ENCODE measurements around the gene FGF5. TPM values are rescaled to one million over a fixed set of nuclear protein-coding genes. Genes with fewer than 3 reads are reported as not detected.

Gene FGF5
- total RNA-seq, 1 experiment from 2014 or later: not detected

GRCh38 chr4:80270321-80270720 lies 3.9 kb downstream of the FGF5 start:
- no peaks in the 10 kb centered on the region for H3K4me1 ChIP-seq (ENCODE audit: control insufficient read depth in 1 of 2, insufficient read depth in 2 of 2, low read length in 2 of 2)
- TF ChIP-seq JUND (IDR thresholded peaks at IDR 0.05) (no peak), CEBPB (IDR thresholded peaks at IDR 0.05; ENCODE audit: low read depth) (no peak), ZBTB33 (IDR thresholded peaks at IDR 0.05; ENCODE audit: extremely low read depth, insufficient replicate concordance, low read length) (no peak), REST (IDR thresholded peaks at IDR 0.05; ENCODE audit: low read depth) (no peak), ZNF274 (IDR thresholded peaks at IDR 0.05; ENCODE audit: low read depth, low read length) (no peak), TCF7L2 (IDR thresholded peaks at IDR 0.05; ENCODE audit: borderline replicate concordance, extremely low read depth, insufficient read depth, insufficient read length) (no peak), EGR1 (IDR thresholded peaks at IDR 0.05; ENCODE audit: low read depth) (no peak), MAX (IDR thresholded peaks at IDR 0.05) (no peak), CTCF (IDR thresholded peaks at IDR 0.05 in 2 of 3, conservative IDR thresholded peaks at IDR 0.05 in 1 of 3; ENCODE audit: borderline replicate concordance in 1 of 3, insufficient read depth in 1 of 3, low read depth in 2 of 3, low read length in 2 of 3) (no peak), POLR2AphosphoS5 (IDR thresholded peaks at IDR 0.05; ENCODE audit: low read depth, low read length) (no peak), SIN3A (IDR thresholded peaks at IDR 0.05; ENCODE audit: low read depth) (no peak), ATF3 (IDR thresholded peaks at IDR 0.05) (no peak), ZFX (IDR thresholded peaks at IDR 0.05) (no peak), EZH2phosphoT487 (IDR thresholded peaks at IDR 0.05; ENCODE audit: borderline replicate concordance) (no peak), SP1 (IDR thresholded peaks at IDR 0.05; ENCODE audit: low read depth) (no peak), YY1 (IDR thresholded peaks at IDR 0.05; ENCODE audit: extremely low read depth, insufficient replicate concordance, low read depth, low read length) (no peak), FOSL1 (IDR thresholded peaks at IDR 0.05; ENCODE audit: low read depth) (no peak), EZH2 (IDR thresholded peaks at IDR 0.05) (no peak), SRF (IDR thresholded peaks at IDR 0.05; ENCODE audit: low read depth) (no peak), CBX3 (IDR thresholded peaks at IDR 0.05; ENCODE audit: low read depth) (no peak)
- peaks cover 53% of the 10 kb centered on the region for H3K27me3 ChIP-seq (ENCODE audit: insufficient read depth, low read length)
- DNase-seq (ENCODE audit: low read depth, low spot score) (no peak), ATAC-seq (no peak)
- H3K9ac ChIP-seq (ENCODE audit: low read length): no peak overlapping the region
- no peaks in the 10 kb centered on the region for H3K36me3 ChIP-seq (ENCODE audit: control insufficient read depth in 1 of 2, insufficient read depth in 2 of 2, low read length in 2 of 2)
- H3K9me2 ChIP-seq (ENCODE audit: insufficient read depth): no peaks in the 10 kb centered on the region
- no peak overlapping the region for H3K4me2 ChIP-seq (ENCODE audit: low read length)
- no peak overlapping the region for H3K4me3 ChIP-seq (replicated peaks in 1 of 2; ENCODE audit: low read depth in 1 of 2, low read length in 2 of 2)
- no peak overlapping the region for H2AFZ ChIP-seq (ENCODE audit: low read depth, low read length, poor library complexity, severe bottlenecking)
- RAD21 ChIA-PET (ENCODE audit: low non-redundant PET in 1 of 2, low total read pairs in 2 of 2, uncharacterized antibody in 2 of 2, unreplicated experiment in 2 of 2): no interaction called here
- intact Hi-C loops (cut with micrococcal nuclease): no loop called here
- no TSS peak for BruUV-seq (replicated peaks)
- no peaks in the 10 kb centered on the region for H3K79me2 ChIP-seq (ENCODE audit: insufficient read depth, low read length)
- no peaks in the 10 kb centered on the region; the same call in 1 of the 2 replicates for H4K20me1 ChIP-seq (ENCODE audit: insufficient read depth)
- POLR2A ChIA-PET: no interaction called here
- CTCF ChIA-PET: interaction anchor here (0.7 kb wide), 1 partner anchor 787 kb away, joined by 3 read pairs; no protein-coding TSS in a partner anchor
- no peak overlapping the region for H3K27ac ChIP-seq (ENCODE audit: low read depth, low read length)
- no peaks in the 10 kb centered on the region for H3K9me3 ChIP-seq (ENCODE audit: control insufficient read depth in 1 of 2, insufficient read depth in 1 of 2, low read depth in 1 of 2, low read length in 2 of 2)
